Spinal cord (tissue), 10 donors: ENCODE data around the gene MIA3. TPM values are rescaled to one million over a fixed set of nuclear protein-coding genes. Genes with fewer than 3 reads are reported as not detected.
"Not testable (repeated sequence)": the region's sequence is repeated elsewhere in the genome, so short reads cannot be mapped to it uniquely, and the experiment has no call there.

Experiments
- DNase-seq, 6 donors: peaks; one replicate each; pipeline versions ENCODE4 v3.0.0 to v3.0.0-alpha.2; 2013 to 2015; ENCODE audit warnings: low spot score in 6 of 6, low read depth in 4 of 6
- H3K27ac ChIP-seq: one replicate; pipeline ENCODE4 v1.5.1; 2013; ENCODE audit warnings: low read depth, low read length, control low read depth
- H3K27me3 ChIP-seq: one replicate; pipeline ENCODE4 v1.6.1; 2013; ENCODE audit warnings: low read length; ENCODE audit not compliant: control insufficient read depth, insufficient read depth
- H3K36me3 ChIP-seq: one replicate; pipeline ENCODE4 v1.6.1; 2013; ENCODE audit warnings: low read length; ENCODE audit not compliant: control insufficient read depth, insufficient read depth
- H3K4me1 ChIP-seq: one replicate; pipeline ENCODE4 v1.6.1; 2013; ENCODE audit warnings: low read length; ENCODE audit not compliant: control insufficient read depth, insufficient read depth
- H3K4me3 ChIP-seq: one replicate; pipeline ENCODE4 v1.5.1; 2013; ENCODE audit warnings: low read depth, low read length, control low read depth
- H3K9me3 ChIP-seq: one replicate; pipeline ENCODE4 v1.6.1; 2013; ENCODE audit warnings: low read length; ENCODE audit not compliant: control insufficient read depth, insufficient read depth
- WGBS: methylation state at CpG from one replicate; pipeline ENCODE4 v1.1.5; 2013; ENCODE audit warnings: missing lambda C conversion rate; ENCODE audit not compliant: insufficient coverage; 5-methylcytosine and 5-hydroxymethylcytosine counted together
- polyA plus RNA-seq, 2 donors: library from polyadenylated mRNA; unstranded; fragments of 120-200 nt; gene quantifications; one replicate each; pipeline ENCODE4 v1.2.1, GENCODE V29; 2013; ENCODE audit not compliant: insufficient read length in 2 of 2
- total RNA-seq, 2 donors: library from RNA; depleted of rRNA in 1 of 2; stranded (reverse); fragments of 120-200 nt in 1 of 2; fragments of >200 nt in 1 of 2; gene quantifications; one replicate each; pipeline versions ENCODE4 v1.2.3 to v1.2.4, GENCODE V29; 2013 to 2014
- donor health status: healthy.

MIA3 gene
- total and polyA plus RNA-seq, 4 donors = 65.8 to 119 (median 90.5) TPM

GRCh38 chr1:222589462-222590302 lies 28.2 kb upstream of the MIA3 start, which contains the start of gene TAF1A:
TAF1A (minus strand) TSS chr1:222589933.
- H3K27me3 ChIP-seq = no peaks in the 10 kb centered on the region
- DNase-seq = peak; percentile 81 to 98 (median 88)
- peak within 1 kb of the TSS; percentile 79 for H3K4me3 ChIP-seq
- 0% methylated on average over 36 of the region's 41 CpGs for WGBS
- peak within 1 kb of the TSS; percentile 88 for H3K27ac ChIP-seq
- no peaks in the 10 kb centered on the region for H3K9me3 ChIP-seq
- peaks cover 4% of the 10 kb centered on the region for H3K36me3 ChIP-seq
- H3K4me1 ChIP-seq = peaks cover 5% of the 10 kb centered on the region

- Histone ChIP-seq H3K27me3 (no peaks in the 10 kb centered on the region), H3K27ac (no peak overlapping the region), H3K9me3 (no peaks in the 10 kb centered on the region), H3K36me3 (peaks cover 4% of the 10 kb centered on the region), H3K4me3 (no peak overlapping the region), H3K4me1 (peaks cover 5% of the 10 kb centered on the region)
- WGBS = 68% methylated on average over 3 of the region's 3 CpGs
- DNase-seq = no peak
Observed at GRCh38 chr1:222592171-222592570, 25.7 kb upstream of the MIA3 start.

- H3K9me3 ChIP-seq = no peaks in the 10 kb centered on the region
- no peaks in the 10 kb centered on the region for H3K36me3 ChIP-seq
- no peak overlapping the region for H3K4me3 ChIP-seq
- WGBS = no CpG with 5 or more reads among the region's 3 CpGs
- no peak overlapping the region for H3K27ac ChIP-seq
- DNase-seq = no peak
- no peaks in the 10 kb centered on the region for H3K27me3 ChIP-seq
- peaks cover 5% of the 10 kb centered on the region for H3K4me1 ChIP-seq
Observed at GRCh38 chr1:222594789-222595188, 23.1 kb upstream of the MIA3 start.

- WGBS = 76% methylated on average over 4 of the region's 4 CpGs
- no peaks in the 10 kb centered on the region for H3K9me3 ChIP-seq
- H3K4me3 ChIP-seq = no peak overlapping the region
- H3K4me1 ChIP-seq = no peaks in the 10 kb centered on the region
- DNase-seq = no peak
- H3K27ac ChIP-seq = no peak overlapping the region
- H3K36me3 ChIP-seq = no peaks in the 10 kb centered on the region
- H3K27me3 ChIP-seq = no peaks in the 10 kb centered on the region
Observed at GRCh38 chr1:222596696-222597095, 21.2 kb upstream of the MIA3 start.

GRCh38 chr1:222600281-222600680 lies 17.6 kb upstream of the MIA3 start:
- Histone ChIP-seq H3K27ac (no peak overlapping the region), H3K36me3 (no peaks in the 10 kb centered on the region), H3K27me3 (no peaks in the 10 kb centered on the region), H3K4me3 (no peak overlapping the region), H3K4me1 (no peaks in the 10 kb centered on the region), H3K9me3 (no peaks in the 10 kb centered on the region)
- no peak for DNase-seq
- no CpG with 5 or more reads among the region's 1 CpG for WGBS

GRCh38 chr1:222601257-222601656 lies 16.6 kb upstream of the MIA3 start:
- no peak overlapping the region for H3K27ac ChIP-seq
- no peaks in the 10 kb centered on the region for H3K36me3 ChIP-seq
- no CpG with 5 or more reads among the region's 3 CpGs for WGBS
- H3K27me3 ChIP-seq = no peaks in the 10 kb centered on the region
- DNase-seq = no peak
- no peaks in the 10 kb centered on the region for H3K4me1 ChIP-seq
- H3K4me3 ChIP-seq = no peak overlapping the region
- no peaks in the 10 kb centered on the region for H3K9me3 ChIP-seq

- no peaks in the 10 kb centered on the region for H3K4me1 ChIP-seq
- no peak overlapping the region for H3K27ac ChIP-seq
- DNase-seq = no peak
- H3K36me3 ChIP-seq = no peaks in the 10 kb centered on the region
- 100% methylated on average over 1 of the region's 1 CpG for WGBS
- H3K4me3 ChIP-seq = no peak overlapping the region
- no peaks in the 10 kb centered on the region for H3K9me3 ChIP-seq
- H3K27me3 ChIP-seq = no peaks in the 10 kb centered on the region
Observed at GRCh38 chr1:222606757-222607156, 11.1 kb upstream of the MIA3 start.

- not testable (repeated sequence) for H3K36me3 ChIP-seq, DNase-seq, H3K4me1 ChIP-seq, H3K27me3 ChIP-seq, H3K27ac ChIP-seq, H3K4me3 ChIP-seq, H3K9me3 ChIP-seq
- WGBS = no CpG with 5 or more reads among the region's 1 CpG
Observed at GRCh38 chr1:222609111-222609510, 8.8 kb upstream of the MIA3 start.

GRCh38 chr1:222610728-222611127 lies 7.2 kb upstream of the MIA3 start:
- H3K27me3 ChIP-seq = no peaks in the 10 kb centered on the region
- no peaks in the 10 kb centered on the region for H3K4me1 ChIP-seq
- H3K4me3 ChIP-seq = no peak overlapping the region
- H3K9me3 ChIP-seq = no peaks in the 10 kb centered on the region
- DNase-seq = no peak
- no CpG with 5 or more reads among the region's 2 CpGs for WGBS
- H3K36me3 ChIP-seq = no peaks in the 10 kb centered on the region
- no peak overlapping the region for H3K27ac ChIP-seq

GRCh38 chr1:222613627-222614026 lies 4.3 kb upstream of the MIA3 start:
- Histone ChIP-seq H3K36me3 (no peaks in the 10 kb centered on the region), H3K9me3 (no peaks in the 10 kb centered on the region), H3K27me3 (no peaks in the 10 kb centered on the region), H3K4me3 (no peak overlapping the region), H3K4me1 (peaks cover 5% of the 10 kb centered on the region), H3K27ac (no peak overlapping the region)
- WGBS = 60% methylated on average over 1 of the region's 1 CpG
- DNase-seq = no peak
